ENCODE data around the gene PARK7.

The PARK7 gene

GRCh38 chr1:7975212-7975865 is 13.8 kb downstream of the PARK7 start:
- in situ Hi-C loops (cut with HindIII; ENCODE audit: low sequenced_read_pairs) = no loop called here
- H3K4me3 ChIP-seq (ENCODE audit: low read depth, low read length) = no peak overlapping the region
- peak; percentile 77 for DNase-seq (ENCODE audit: low read depth, low spot score)
- TF ChIP-seq, protein P1, sequence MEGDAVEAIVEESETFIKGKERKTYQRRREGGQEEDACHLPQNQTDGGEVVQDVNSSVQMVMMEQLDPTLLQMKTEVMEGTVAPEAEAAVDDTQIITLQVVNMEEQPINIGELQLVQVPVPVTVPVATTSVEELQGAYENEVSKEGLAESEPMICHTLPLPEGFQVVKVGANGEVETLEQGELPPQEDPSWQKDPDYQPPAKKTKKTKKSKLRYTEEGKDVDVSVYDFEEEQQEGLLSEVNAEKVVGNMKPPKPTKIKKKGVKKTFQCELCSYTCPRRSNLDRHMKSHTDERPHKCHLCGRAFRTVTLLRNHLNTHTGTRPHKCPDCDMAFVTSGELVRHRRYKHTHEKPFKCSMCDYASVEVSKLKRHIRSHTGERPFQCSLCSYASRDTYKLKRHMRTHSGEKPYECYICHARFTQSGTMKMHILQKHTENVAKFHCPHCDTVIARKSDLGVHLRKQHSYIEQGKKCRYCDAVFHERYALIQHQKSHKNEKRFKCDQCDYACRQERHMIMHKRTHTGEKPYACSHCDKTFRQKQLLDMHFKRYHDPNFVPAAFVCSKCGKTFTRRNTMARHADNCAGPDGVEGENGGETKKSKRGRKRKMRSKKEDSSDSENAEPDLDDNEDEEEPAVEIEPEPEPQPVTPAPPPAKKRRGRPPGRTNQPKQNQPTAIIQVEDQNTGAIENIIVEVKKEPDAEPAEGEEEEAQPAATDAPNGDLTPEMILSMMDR (IDR thresholded peaks at IDR 0.05; ENCODE audit: low read depth, low read length) = peak; percentile 94

DNA sequence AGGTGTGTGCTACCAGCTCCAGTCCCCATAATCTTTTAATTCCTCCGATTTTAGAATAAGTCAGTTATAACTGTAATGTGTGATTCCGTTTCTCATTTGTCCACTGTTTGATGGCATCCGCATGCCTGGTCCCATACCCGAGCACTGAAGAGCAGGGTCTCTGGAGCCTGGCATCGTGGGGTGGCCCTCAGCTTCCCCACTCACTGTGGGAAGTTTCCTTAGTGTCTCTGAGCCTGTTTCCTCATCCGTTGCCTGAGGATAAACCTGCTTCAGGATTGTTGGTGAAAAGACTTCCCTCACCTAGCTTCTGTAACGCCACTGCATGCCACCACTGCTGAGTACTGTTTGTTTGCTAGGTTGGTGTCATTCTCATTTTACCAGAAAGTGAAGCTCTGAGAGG is 19.5 kb downstream of the PARK7 start:
- in situ Hi-C loops (cut with HindIII; ENCODE audit: low sequenced_read_pairs) = no loop called here

GRCh38 chr1:7983086-7983778 is 21.7 kb downstream of the PARK7 start:
- DNase-seq (ENCODE audit: low read depth, low spot score) = no peak
- no peak overlapping the region for H3K4me3 ChIP-seq (ENCODE audit: low read depth, low read length)
- in situ Hi-C loops (cut with HindIII; ENCODE audit: low sequenced_read_pairs) = no loop called here
- TF ChIP-seq, protein P1 (IDR thresholded peaks at IDR 0.05; ENCODE audit: low read depth, low read length) = no peak

More for the DNA sequence above, 19.5 kb downstream of the PARK7 start:
- DNase-seq (ENCODE audit: low read depth, low spot score) = no peak
- TF ChIP-seq, protein P1 (IDR thresholded peaks at IDR 0.05; ENCODE audit: low read depth, low read length) = no peak
- H3K4me3 ChIP-seq (ENCODE audit: low read depth, low read length) = no peak overlapping the region

- no peak overlapping the region for H3K4me3 ChIP-seq (ENCODE audit: low read depth, low read length)
- TF ChIP-seq, protein P1 (IDR thresholded peaks at IDR 0.05; ENCODE audit: low read depth, low read length) = no peak
- DNase-seq (ENCODE audit: low read depth, low spot score) = no peak
- in situ Hi-C loops (cut with HindIII; ENCODE audit: low sequenced_read_pairs) = no loop called here
Measured at GRCh38 chr1:7984811-7985210, 23.3 kb downstream of the PARK7 start.

DNA sequence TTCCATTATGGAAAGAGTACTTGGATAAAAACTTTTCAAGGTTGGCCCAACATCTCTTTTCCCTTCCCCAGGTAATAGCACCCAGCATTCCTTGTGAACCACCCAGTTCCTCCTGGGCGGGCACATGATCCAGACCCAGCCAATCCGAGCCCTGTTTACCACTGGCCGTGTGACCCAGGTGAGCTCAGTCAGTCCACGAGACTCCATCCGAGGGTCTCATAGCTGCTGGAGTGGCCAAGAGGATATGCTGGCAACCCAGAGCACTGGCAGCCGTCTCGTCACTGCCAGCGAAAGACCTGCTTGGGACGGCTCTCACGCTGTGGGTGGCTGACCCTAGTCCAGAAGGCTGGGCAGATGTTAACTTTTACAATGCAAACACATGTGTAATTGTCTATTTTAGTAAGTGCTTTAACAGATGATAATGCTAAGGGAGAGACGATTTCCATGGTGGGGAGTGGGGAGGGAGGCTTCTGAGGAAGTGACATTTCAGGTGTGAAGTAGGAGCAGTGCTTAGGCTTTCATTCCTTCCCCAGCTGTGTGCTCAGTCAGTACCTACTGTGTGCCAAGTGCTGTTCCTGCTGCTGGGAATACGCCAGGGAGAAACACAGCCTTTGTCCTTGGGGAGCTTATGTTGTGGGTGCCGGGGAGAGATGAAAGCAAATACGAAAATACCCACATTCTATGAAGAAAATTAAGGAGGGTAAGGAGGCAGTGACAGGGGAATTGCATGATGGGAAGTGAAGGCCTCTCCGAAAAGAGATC is 24.5 kb downstream of the PARK7 start:
- in situ Hi-C loops (cut with HindIII; ENCODE audit: low sequenced_read_pairs) = no loop called here
- H3K4me3 ChIP-seq (ENCODE audit: low read depth, low read length) = no peak overlapping the region
- DNase-seq (ENCODE audit: low read depth, low spot score) = no peak
- TF ChIP-seq, protein P1 (IDR thresholded peaks at IDR 0.05; ENCODE audit: low read depth, low read length) = no peak

- in situ Hi-C loops (cut with HindIII; ENCODE audit: low sequenced_read_pairs) = no loop called here
- TF ChIP-seq, protein P1 (IDR thresholded peaks at IDR 0.05; ENCODE audit: low read depth, low read length) = no peak
- H3K4me3 ChIP-seq (ENCODE audit: low read depth, low read length) = no peak overlapping the region
- DNase-seq (ENCODE audit: low read depth, low spot score) = no peak
Measured at GRCh38 chr1:7987528-7987927, 26.0 kb downstream of the PARK7 start.
